HG03442 (cell line): ENCODE data around the gene BACE2.
"Not testable (repeated sequence)": the region's sequence is repeated elsewhere in the genome, so short reads cannot be mapped to it uniquely, and the experiment has no call there.

Experiments
- ATAC-seq: cut with Tn5 transposase; IDR thresholded peaks from one replicate; pipeline ENCODE4 v1.9.1; 2021; ENCODE audit warnings: mild to moderate bottlenecking, moderate library complexity; ENCODE audit not compliant: unreplicated experiment

Gene BACE2

GRCh38 chr21:41182547-41182946, 14.6 kb downstream of the BACE2 start:
- ATAC-seq, result no peak

GRCh38 chr21:41183575-41183974, 15.6 kb downstream of the BACE2 start:
- no peak for ATAC-seq

GRCh38 chr21:41185802-41186201, 17.8 kb downstream of the BACE2 start:
- ATAC-seq, result no peak

GRCh38 chr21:41186755-41187536, 19.0 kb downstream of the BACE2 start:
- no peak for ATAC-seq

GRCh38 chr21:41187537-41188025, 19.6 kb downstream of the BACE2 start:
- no peak for ATAC-seq

GRCh38 chr21:41188486-41189149, 20.7 kb downstream of the BACE2 start:
- ATAC-seq, result no peak

GRCh38 chr21:41189150-41189745, 21.3 kb downstream of the BACE2 start:
- ATAC-seq, result no peak

GRCh38 chr21:41192552-41192951, 24.6 kb downstream of the BACE2 start:
- not testable (repeated sequence) for ATAC-seq

- no peak for ATAC-seq
Observed at GRCh38 chr21:41195311-41195710, 27.4 kb downstream of the BACE2 start.

GRCh38 chr21:41196993-41197392, 29.0 kb downstream of the BACE2 start:
- no peak for ATAC-seq

GRCh38 chr21:41197582-41197981, 29.6 kb downstream of the BACE2 start:
- no peak for ATAC-seq

GRCh38 chr21:41198647-41199046, 30.7 kb downstream of the BACE2 start:
- not testable (repeated sequence) for ATAC-seq

- ATAC-seq, result no peak
Observed at GRCh38 chr21:41199123-41199522, 31.2 kb downstream of the BACE2 start.

GRCh38 chr21:41199588-41199987, 31.6 kb downstream of the BACE2 start:
- ATAC-seq, result no peak

- no peak for ATAC-seq
Observed at GRCh38 chr21:41201385-41201784, 33.4 kb downstream of the BACE2 start.

GRCh38 chr21:41204736-41205135, 36.8 kb downstream of the BACE2 start:
- ATAC-seq, result no peak

GRCh38 chr21:41207401-41208375, 39.7 kb downstream of the BACE2 start:
- no peak for ATAC-seq

- ATAC-seq, result no peak
Observed at GRCh38 chr21:41208376-41208763, 40.4 kb downstream of the BACE2 start.

GRCh38 chr21:41209016-41209619, 41.2 kb downstream of the BACE2 start:
- ATAC-seq, result no peak

GRCh38 chr21:41210426-41211059, 42.6 kb downstream of the BACE2 start:
- no peak for ATAC-seq
